Neural progenitor cell (in vitro differentiated cells): ENCODE results near the gene MZT2B.

ENCODE experiments used
- EZH2phosphoT487 ChIP-seq: fragments of 200-600 bp; sonication (generic); IDR thresholded peaks from 2 replicates; pipeline ENCODE4 v1.6.1; 2017; ENCODE audit warnings: antibody characterized with exemption
- TF ChIP-seq, protein P1 (sequence below): fragments of 200-600 bp; sonication (generic); IDR thresholded peaks from 2 replicates; pipeline ENCODE4 v1.5.1; 2017; ENCODE audit warnings: antibody characterized with exemption, mild to moderate bottlenecking

- TF ChIP-seq, protein P1, sequence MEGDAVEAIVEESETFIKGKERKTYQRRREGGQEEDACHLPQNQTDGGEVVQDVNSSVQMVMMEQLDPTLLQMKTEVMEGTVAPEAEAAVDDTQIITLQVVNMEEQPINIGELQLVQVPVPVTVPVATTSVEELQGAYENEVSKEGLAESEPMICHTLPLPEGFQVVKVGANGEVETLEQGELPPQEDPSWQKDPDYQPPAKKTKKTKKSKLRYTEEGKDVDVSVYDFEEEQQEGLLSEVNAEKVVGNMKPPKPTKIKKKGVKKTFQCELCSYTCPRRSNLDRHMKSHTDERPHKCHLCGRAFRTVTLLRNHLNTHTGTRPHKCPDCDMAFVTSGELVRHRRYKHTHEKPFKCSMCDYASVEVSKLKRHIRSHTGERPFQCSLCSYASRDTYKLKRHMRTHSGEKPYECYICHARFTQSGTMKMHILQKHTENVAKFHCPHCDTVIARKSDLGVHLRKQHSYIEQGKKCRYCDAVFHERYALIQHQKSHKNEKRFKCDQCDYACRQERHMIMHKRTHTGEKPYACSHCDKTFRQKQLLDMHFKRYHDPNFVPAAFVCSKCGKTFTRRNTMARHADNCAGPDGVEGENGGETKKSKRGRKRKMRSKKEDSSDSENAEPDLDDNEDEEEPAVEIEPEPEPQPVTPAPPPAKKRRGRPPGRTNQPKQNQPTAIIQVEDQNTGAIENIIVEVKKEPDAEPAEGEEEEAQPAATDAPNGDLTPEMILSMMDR = no peak
- no peak for TF ChIP-seq EZH2phosphoT487
Observed at GRCh38 chr2:130156624-130157004, 25.4 kb upstream of the MZT2B start.
